Measurements from ENCODE around the gene MRAS.
"Not testable (repeated sequence)": the region's sequence is repeated elsewhere in the genome, so short reads cannot be mapped to it uniquely, and the experiment has no call there.

Gene MRAS

DNA sequence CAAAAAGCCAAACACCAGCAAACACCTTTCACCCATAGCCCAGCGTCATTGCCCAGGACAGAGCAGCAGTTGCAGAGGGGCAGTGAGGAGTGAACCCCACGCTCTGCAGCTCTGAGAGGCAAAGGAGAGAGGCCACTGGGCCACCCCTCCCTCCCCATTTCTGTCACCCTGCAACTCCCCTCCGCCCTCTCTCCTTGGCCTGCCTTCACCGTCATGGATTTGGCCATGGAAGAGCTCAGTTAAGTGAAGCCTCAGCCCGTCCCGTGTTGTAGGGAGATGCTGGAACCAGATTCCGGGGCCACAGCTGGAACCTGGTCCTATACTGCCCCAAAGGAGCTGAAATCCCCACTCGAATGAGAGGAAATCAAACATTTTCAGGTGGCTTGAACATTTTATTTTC, 21.9 kb downstream of the MRAS start:
- no peaks in the 10 kb centered on the region for H3K36me3 Mint-ChIP-seq
- H3K27ac Mint-ChIP-seq = no peak overlapping the region
- H3K4me3 Mint-ChIP-seq = no peak overlapping the region
- H3K4me1 Mint-ChIP-seq = no peaks in the 10 kb centered on the region
- no peaks in the 10 kb centered on the region for H3K9me3 Mint-ChIP-seq
- peaks cover 3% of the 10 kb centered on the region for H3K27me3 Mint-ChIP-seq

DNA sequence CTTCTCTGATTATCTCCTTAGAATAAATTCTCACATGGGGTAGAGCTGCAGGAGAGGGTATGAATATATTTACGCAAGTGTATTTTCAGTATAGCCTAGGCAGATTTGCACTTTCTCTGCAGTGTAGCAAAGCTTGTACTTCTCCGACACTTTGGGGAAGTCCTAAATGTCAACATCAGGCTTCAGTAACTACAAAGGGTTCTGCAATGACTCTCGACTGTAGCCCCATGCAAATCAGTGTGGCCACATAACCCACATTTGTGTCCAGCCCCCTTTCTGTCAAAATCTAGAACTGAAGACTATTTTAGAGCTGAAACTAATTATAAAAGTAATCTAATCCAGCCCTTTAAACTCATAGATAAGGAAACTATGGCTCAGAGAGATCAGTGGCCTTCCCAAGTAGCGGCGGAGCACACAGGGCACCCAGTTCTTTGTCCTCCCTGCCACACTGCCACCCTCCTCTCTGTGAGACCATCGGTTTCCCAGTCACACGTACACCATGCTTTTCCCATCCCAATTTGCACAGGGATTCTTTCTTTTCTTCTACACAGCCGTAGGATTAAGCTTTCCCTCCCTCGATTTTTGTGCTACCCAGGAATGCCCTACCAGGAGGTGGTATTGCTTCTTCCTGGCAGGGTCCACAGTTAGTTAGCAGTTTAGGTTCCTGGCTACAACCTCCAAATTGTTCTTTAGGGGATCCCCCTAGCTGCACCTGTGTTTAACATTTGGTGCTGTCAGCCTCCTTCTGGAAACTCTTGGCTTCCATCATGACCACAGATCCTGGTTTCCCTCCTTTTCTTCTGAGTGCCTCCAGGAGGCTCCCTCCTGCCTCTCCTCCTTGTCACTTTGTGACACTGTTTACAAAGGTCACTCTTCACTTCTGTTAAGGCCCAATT, 22.9 kb downstream of the MRAS start:
- Mint-ChIP-seq H3K36me3 (no peaks in the 10 kb centered on the region), H3K27me3 (peaks cover 3% of the 10 kb centered on the region), H3K9me3 (no peaks in the 10 kb centered on the region), H3K27ac (peak overlapping the region; percentile 26), H3K4me3 (no peak overlapping the region), H3K4me1 (no peaks in the 10 kb centered on the region)

DNA sequence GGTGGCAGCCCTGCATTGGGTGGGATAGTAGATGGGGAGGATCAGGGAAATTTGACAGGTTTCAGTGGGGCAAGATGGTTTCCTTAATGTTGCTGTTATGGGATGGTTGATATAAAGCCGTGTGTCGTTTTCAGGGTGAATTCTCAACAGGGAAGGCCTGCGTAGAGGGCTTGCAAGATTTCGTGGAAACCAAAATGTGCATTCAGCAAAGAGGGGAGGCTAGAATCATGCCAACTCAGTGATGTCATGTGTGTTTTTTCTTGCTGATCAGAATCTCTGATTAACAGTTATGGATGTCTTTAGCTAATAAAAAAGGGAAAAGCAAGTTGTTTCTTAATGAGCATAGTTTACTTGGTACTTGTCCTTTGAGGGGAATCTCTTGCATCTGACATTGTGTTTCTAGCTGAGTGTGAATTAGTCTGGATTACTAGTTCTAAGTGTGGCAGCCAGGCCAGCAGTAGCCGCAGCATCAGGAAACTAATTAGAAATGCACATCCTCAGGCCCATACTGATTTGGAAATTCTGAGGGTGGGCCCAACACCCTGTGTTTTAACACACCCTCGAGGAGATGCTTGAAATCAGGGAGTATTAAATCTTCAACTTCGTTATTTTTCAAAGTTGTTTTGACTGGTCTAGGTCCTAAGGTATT, 24.8 kb downstream of the MRAS start:
- Mint-ChIP-seq H3K9me3 (no peaks in the 10 kb centered on the region), H3K4me3 (no peak overlapping the region), H3K27me3 (peaks cover 3% of the 10 kb centered on the region), H3K4me1 (no peaks in the 10 kb centered on the region), H3K36me3 (no peaks in the 10 kb centered on the region), H3K27ac (no peak overlapping the region)

DNA sequence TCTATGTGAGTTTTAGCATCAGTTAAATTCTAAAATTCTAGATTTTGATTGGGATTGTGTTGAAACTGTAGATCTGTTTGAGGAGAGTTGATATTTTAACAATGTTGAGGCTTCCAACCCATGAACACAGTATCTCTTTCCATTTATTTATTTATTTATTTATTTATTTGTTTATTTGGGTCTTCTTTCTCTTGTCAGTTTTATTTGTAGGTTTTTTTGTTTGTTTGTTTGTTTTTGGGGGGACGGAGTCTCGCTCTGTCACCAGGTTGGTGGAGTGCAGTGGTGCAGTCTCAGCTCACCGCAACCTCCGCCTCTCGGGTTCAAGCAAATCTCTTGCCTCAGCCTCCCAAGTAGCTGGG, 25.3 kb downstream of the MRAS start:
- Mint-ChIP-seq H3K4me1 (no peaks in the 10 kb centered on the region), H3K4me3 (no peak overlapping the region), H3K27me3 (peaks cover 3% of the 10 kb centered on the region), H3K9me3 (no peaks in the 10 kb centered on the region), H3K27ac (no peak overlapping the region), H3K36me3 (no peaks in the 10 kb centered on the region)

DNA sequence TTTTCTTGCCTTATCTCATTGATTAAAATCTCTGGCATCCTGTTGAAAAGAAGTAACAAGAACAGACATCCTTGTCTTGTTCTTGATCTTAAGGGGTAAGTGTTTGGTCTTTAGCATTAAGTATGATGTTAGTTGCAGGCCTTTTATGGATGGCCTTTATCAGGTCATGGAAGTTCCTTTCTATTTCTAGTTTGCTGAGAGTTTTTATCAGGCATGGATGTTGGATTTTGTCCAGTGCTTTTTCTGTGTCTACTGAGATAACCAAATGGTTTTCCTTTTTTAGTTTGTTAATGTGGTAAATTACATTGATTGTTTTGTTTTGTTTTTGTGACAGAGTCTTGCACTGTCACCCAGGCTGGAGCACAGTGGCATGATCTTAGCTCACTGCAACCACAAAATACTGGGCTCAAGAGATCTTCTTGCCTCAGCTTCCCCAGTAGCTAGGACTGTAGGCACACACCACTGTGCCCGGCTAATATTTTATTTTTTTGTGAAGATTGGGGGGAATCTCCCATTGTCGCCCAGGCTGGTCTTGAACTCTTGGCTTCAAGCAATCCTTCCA, 26.3 kb downstream of the MRAS start:
- Mint-ChIP-seq H3K27ac (no peak overlapping the region), H3K9me3 (no peaks in the 10 kb centered on the region), H3K4me3 (no peak overlapping the region), H3K4me1 (no peaks in the 10 kb centered on the region), H3K36me3 (no peaks in the 10 kb centered on the region), H3K27me3 (peaks cover 3% of the 10 kb centered on the region)

DNA sequence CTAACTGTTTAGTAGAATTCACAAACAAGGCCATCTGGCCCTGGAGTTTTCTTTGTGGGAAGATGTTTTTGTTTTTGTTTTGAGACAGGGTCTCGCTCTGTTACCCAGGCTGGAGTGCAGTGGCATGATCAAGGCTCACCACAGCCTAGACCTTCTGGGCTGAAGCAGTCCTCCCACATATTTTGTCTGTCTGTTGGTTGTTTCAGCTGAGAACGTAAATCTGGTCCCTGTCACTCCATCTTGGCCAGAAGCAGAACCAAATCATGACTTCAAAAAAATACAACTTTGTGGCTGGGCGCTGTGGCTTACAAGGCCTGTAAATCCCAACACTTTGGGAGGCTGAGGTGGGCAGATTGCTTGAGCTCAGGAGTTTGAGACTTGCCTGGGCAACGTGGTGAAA, 27.1 kb downstream of the MRAS start:
- H3K4me1 Mint-ChIP-seq = no peaks in the 10 kb centered on the region

DNA sequence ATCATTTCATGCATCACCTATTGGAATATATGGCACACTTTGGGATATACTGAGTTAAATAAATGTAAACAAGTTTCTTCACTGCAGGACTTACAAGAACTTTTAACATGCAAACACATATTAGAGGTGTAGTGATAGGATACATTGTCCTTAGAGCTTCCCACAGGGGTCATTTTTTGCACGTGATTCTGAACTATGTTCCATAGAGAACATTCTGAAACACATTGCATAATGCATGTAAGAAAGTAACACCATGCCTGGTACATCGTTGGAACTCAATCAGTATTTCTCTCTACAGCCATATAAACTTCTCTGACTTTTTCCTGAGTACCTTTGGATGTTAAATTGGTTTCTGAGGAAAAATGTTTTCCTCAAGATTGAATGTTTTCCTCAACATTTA, 28.3 kb downstream of the MRAS start:
- Mint-ChIP-seq H3K4me1 (no peaks in the 10 kb centered on the region), H3K4me3 (no peak overlapping the region), H3K27me3 (no peaks in the 10 kb centered on the region), H3K9me3 (no peaks in the 10 kb centered on the region), H3K27ac (no peak overlapping the region), H3K36me3 (no peaks in the 10 kb centered on the region)

More for the DNA sequence above, 27.1 kb downstream of the MRAS start:
- Mint-ChIP-seq H3K4me3 (no peak overlapping the region), H3K27me3 (peaks cover 3% of the 10 kb centered on the region), H3K27ac (no peak overlapping the region), H3K36me3 (no peaks in the 10 kb centered on the region), H3K9me3 (no peaks in the 10 kb centered on the region)

DNA sequence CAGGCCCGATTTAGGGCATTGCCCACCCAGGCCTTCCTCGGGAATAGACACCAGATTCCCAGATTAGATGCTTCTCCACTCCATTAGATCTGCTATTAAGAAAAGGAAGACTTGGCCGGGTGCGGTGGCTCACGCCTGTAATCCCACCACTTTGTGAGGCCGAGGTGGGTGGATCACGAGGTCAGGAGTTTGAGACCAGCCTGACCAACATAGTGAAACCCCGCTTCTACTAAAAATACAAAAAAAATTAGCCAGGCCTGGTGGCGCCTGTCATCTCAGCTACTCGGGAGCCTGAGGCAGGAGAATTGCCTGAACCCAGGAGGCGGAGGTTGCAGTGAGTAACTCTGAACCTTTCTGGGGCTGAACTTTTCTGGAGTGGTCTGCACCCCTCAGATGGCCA, 28.8 kb downstream of the MRAS start:
- not testable (repeated sequence) for H3K9me3 Mint-ChIP-seq, H3K36me3 Mint-ChIP-seq, H3K27ac Mint-ChIP-seq, H3K4me1 Mint-ChIP-seq, H3K4me3 Mint-ChIP-seq, H3K27me3 Mint-ChIP-seq

DNA sequence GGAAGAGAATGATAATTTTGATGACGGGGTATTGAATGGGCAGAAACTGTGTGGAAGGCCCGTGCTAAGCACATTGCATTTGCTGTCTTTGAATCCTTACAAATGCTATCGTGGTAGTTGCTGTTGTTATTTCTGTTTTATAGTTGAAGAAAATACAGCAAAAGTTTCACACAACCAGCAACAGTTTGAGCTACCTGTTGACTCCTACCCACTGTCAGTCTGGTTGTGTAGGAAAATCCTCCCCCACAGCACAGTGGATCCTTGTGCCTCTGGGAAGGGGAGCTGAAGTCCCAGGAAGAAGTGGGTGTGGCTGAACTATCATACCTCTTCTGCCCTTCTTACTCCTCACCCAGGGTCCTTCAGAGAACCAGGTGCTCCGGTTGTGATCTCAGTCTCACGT, 29.4 kb downstream of the MRAS start:
- Mint-ChIP-seq H3K36me3 (no peaks in the 10 kb centered on the region), H3K27ac (no peak overlapping the region), H3K4me3 (no peak overlapping the region), H3K4me1 (no peaks in the 10 kb centered on the region), H3K9me3 (no peaks in the 10 kb centered on the region), H3K27me3 (no peaks in the 10 kb centered on the region)

DNA sequence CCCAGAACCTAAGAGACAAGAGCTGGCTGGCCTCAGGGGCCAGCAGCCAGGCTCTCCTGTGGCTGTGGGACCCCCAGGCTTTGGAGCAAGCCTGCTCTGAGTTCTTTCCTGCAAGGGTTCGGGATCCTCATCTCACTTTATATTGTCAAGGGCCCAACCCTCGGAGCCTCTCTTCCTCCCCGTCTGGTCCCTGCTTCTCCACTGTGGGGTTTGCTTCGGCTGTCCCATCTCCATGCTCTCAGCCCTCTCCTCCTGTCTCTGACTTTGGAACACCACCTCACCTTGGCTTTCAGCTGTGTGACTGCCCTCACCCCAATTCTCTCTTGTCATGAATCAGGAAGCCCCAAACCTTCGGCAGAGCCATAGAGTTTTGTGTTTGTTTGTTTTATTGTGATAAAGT, 30.0 kb downstream of the MRAS start:
- no peaks in the 10 kb centered on the region for H3K9me3 Mint-ChIP-seq
- no peaks in the 10 kb centered on the region for H3K4me1 Mint-ChIP-seq
- H3K4me3 Mint-ChIP-seq = no peak overlapping the region
- no peaks in the 10 kb centered on the region for H3K36me3 Mint-ChIP-seq
- no peaks in the 10 kb centered on the region for H3K27me3 Mint-ChIP-seq
- no peak overlapping the region for H3K27ac Mint-ChIP-seq

DNA sequence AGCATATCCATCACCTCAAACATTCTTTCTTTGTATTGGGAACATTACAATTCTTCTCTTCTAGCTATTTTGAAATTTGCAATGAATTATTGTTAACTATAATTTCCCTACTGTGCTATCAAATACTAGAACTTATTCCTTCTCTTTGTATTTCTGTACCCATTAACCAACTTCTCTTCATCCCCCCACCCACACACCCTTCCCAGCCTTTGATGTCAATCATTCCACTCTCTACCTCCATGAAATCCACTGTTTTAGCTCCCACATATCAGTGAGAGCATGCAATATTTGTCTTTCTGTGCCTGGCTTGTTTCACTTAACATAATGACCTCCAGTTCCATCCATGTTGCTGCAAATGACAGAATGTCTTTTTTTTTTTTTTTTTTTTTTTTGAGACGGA, 30.6 kb downstream of the MRAS start:
- H3K36me3 Mint-ChIP-seq = no peaks in the 10 kb centered on the region
- H3K4me3 Mint-ChIP-seq = no peak overlapping the region
- no peaks in the 10 kb centered on the region for H3K4me1 Mint-ChIP-seq
- no peak overlapping the region for H3K27ac Mint-ChIP-seq
- no peaks in the 10 kb centered on the region for H3K27me3 Mint-ChIP-seq
- no peaks in the 10 kb centered on the region for H3K9me3 Mint-ChIP-seq

DNA sequence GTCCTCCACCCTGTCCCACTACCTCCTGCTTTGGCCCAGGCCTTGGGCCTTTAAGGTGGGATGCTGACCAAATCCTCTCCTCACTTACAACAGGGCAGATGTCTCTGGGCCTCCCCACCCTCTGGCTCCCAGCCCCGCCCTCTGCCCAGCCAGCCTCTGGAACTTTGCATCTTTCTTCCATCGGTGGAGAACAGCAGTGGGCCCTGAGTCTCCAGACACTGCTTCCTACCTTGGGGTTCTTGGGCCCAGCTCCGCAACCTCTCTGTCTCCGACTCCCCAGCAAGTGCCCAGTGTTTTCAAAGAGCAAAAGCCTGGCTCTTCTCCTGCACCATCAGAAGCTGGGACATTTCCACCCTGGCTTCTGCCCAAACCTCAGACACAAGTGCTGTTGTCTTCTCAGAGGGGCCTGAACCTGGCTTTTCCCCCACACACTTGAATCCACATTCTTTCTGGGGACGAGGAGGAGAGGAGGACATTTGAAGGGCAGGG, 33.1 kb downstream of the MRAS start:
- Mint-ChIP-seq H3K27me3 (no peaks in the 10 kb centered on the region), H3K4me3 (no peak overlapping the region), H3K36me3 (no peaks in the 10 kb centered on the region), H3K9me3 (no peaks in the 10 kb centered on the region), H3K4me1 (no peaks in the 10 kb centered on the region), H3K27ac (no peak overlapping the region)

DNA sequence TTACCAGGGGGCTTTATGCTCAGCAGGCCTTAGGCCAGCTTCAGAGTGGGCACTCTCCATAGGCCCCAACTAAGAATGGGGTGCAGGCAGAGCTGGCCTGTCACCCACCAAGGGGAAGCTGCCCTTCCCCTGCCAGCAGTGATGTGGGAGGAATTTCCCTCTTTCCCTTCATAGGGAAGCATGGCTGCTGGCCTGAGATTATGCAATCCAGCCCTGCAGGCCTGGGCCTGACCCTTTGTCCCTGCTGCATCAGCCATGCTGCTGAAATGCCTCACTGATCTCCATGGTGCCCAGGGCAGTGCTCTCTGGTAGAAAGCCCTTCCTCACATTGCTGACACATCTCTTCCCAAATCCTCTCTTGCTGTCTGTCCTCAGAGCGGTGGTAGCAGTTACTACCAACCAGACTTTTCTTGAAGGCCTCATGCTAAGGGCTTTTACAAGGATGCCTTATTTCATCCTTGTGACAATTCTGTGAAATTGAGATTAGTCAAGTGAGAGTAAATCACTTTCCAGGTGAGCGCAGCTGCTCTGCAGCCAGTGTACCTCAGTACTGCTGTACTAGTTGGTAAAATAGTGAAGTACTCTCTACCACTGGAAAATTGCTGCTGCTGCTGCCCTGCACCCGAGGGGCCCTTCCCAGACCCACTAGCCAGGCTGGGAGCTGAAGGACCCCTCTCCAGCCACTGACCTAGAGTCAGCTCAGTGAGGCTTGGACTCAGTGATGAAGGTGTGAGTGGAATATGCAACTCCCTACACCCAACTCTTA, 33.8 kb downstream of the MRAS start:
- Mint-ChIP-seq H3K27me3 (no peaks in the 10 kb centered on the region), H3K4me3 (no peak overlapping the region), H3K27ac (no peak overlapping the region), H3K9me3 (no peaks in the 10 kb centered on the region), H3K36me3 (no peaks in the 10 kb centered on the region), H3K4me1 (no peaks in the 10 kb centered on the region)

DNA sequence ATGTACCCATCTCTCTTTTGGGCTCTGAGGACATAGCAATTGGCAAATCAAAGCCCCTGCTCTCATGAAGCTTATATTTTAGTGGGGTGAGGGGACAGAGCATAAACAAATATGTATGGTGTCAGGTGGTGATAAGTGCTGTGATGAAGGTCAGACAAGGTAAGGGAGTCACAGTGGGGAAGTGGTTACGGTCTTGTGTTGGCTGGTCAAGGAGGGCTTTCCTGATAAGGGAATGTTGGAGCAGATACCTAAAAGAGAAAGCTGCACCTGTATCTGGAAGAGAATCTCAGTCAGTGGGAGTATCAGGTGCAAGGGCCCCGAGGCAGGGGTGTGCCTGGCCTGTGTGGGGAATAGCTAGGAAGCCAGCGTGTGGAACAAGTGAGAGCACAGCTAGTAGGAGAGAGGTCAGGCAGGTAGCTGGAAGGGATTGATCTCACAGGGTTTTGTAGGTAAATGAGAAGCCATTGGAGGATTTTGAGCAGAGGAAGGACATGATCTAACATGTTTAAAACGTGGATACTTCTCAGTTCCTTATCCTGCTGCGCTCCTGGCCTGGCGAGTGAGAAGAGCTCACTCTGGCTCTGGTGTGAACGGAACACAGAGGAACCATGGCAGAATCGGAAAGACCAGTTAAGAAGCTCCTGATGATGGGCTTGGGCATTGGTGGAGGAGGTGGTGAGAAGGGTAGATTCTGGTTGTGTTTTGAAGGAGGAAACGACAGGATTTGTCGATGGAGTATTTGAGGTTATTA, 35.5 kb downstream of the MRAS start:
- no peaks in the 10 kb centered on the region for H3K36me3 Mint-ChIP-seq
- H3K27ac Mint-ChIP-seq = no peak overlapping the region
- no peak overlapping the region for H3K4me3 Mint-ChIP-seq
- H3K9me3 Mint-ChIP-seq = no peaks in the 10 kb centered on the region
- peaks cover 1% of the 10 kb centered on the region for H3K27me3 Mint-ChIP-seq
- H3K4me1 Mint-ChIP-seq = no peaks in the 10 kb centered on the region

DNA sequence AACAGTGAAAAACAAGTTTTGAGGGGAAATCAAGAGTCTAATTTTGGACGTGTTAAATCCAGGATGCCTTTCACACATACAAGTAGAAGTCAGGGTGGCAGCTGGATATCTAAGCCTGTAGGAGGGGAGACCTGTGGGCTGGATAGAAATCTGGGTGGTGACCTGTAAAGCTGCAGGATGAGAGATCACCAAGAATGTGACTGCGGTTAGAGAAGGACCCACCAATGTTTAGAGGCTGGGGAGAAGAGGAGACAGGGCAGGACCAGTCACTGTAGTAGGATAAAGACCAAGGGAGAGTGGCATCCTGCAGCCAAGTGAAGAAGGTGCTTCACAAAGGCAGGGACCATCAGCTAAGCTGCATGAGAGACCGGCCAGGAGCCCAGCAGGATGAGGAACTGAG, 36.2 kb downstream of the MRAS start:
- H3K27ac Mint-ChIP-seq = no peak overlapping the region
- no peaks in the 10 kb centered on the region for H3K4me1 Mint-ChIP-seq
- H3K36me3 Mint-ChIP-seq = no peaks in the 10 kb centered on the region
- H3K4me3 Mint-ChIP-seq = no peak overlapping the region
- peaks cover 1% of the 10 kb centered on the region for H3K27me3 Mint-ChIP-seq
- no peaks in the 10 kb centered on the region for H3K9me3 Mint-ChIP-seq
